HepG2 (cell line): ENCODE data around the gene SLC7A6OS.

Experiments
- ARID2 ChIP-seq: sonication (generic); formaldehyde crosslinking; IDR thresholded peaks from 2 replicates; pipeline ENCODE4 v1.8.1; 2022; ENCODE audit warnings: mild to moderate bottlenecking, missing genetic modification reagents, borderline replicate concordance
- CBX2 ChIP-seq, 2 experiments: fragments of 200-600 bp in 1 of 2; sonication (generic); formaldehyde crosslinking in 1 of 2; IDR thresholded peaks; 2 replicates each; pipeline versions ENCODE4 v1.7.0 to v1.8.1; 2018 to 2022; ENCODE audit warnings: low read depth in 2 of 2, low read length in 1 of 2, mild to moderate bottlenecking in 1 of 2, missing genetic modification reagents in 1 of 2
- CTCF ChIP-seq: sonication (generic); formaldehyde crosslinking; IDR thresholded peaks from 2 replicates; pipeline ENCODE4 v1.5.0; 2020; ENCODE audit warnings: mild to moderate bottlenecking, missing genetic modification reagents, moderate library complexity
- EZH2 ChIP-seq: conservative IDR thresholded peaks from 2 replicates; pipeline ENCODE4 v1.6.1; 2012; ENCODE audit warnings: mild to moderate bottlenecking, low read depth, low read length, moderate library complexity
- FOXM1 ChIP-seq: sonication (generic); formaldehyde crosslinking; IDR thresholded peaks from 2 replicates; pipeline ENCODE4 v1.5.0; 2020; ENCODE audit warnings: missing genetic modification reagents
- MAX ChIP-seq: IDR thresholded peaks from 2 replicates; pipeline ENCODE4 v1.6.1; 2012; ENCODE audit warnings: inconsistent platforms
- NCOA1 ChIP-seq: sonication (generic); formaldehyde crosslinking; IDR thresholded peaks from 2 replicates; pipeline ENCODE4 v1.9.0; 2021; ENCODE audit warnings: missing genetic modification reagents
- POLR2A ChIP-seq, 2 experiments: IDR thresholded peaks; 2 replicates each; pipeline ENCODE4 v1.6.1; 2011; ENCODE audit warnings: low read depth in 2 of 2, low read length in 2 of 2, mild to moderate bottlenecking in 1 of 2, moderate library complexity in 1 of 2; ENCODE audit not compliant: insufficient read depth in 1 of 2
- REST ChIP-seq, 2 experiments: IDR thresholded peaks; 2 replicates each; pipeline ENCODE4 v1.6.1; 2011 to 2012; ENCODE audit warnings: low read length in 2 of 2, borderline replicate concordance in 1 of 2, low read depth in 1 of 2, mild to moderate bottlenecking in 1 of 2, moderate library complexity in 1 of 2
- SMAD3 ChIP-seq: sonication (generic); formaldehyde crosslinking; IDR thresholded peaks from 2 replicates; pipeline ENCODE4 v1.4.0; 2020; ENCODE audit warnings: missing genetic modification reagents
- ZBTB2 ChIP-seq: sonication (generic); formaldehyde crosslinking; IDR thresholded peaks from 2 replicates; pipeline ENCODE4 v1.8.0; 2022; ENCODE audit warnings: low read depth, missing genetic modification reagents
- ZNF761 ChIP-seq: sonication (generic); formaldehyde crosslinking; conservative IDR thresholded peaks from 2 replicates; pipeline ENCODE4 v1.4.0; 2020; ENCODE audit warnings: mild to moderate bottlenecking, missing genetic modification reagents

GRCh38 chr16:68273459-68273858 is 37.3 kb downstream of the SLC7A6OS start:
- TF ChIP-seq SMAD3 (no peak), MAX (no peak), ZBTB2 (CRISPR knock-in tag) (no peak), EZH2 (no peak), ZNF761 (CRISPR knock-in tag) (no peak), CBX2 (IDR thresholded peaks at IDR 0.05; ENCODE audit: low read depth, low read length) (no peak), CBX2 (CRISPR knock-in tag; IDR thresholded peaks at IDR 0.05; ENCODE audit: low read depth) (no peak), POLR2A (IDR thresholded peaks at IDR 0.05; ENCODE audit: insufficient read depth in 1 of 2, low read depth in 2 of 2, low read length in 2 of 2) (no peak), REST (IDR thresholded peaks at IDR 0.05; ENCODE audit: borderline replicate concordance in 1 of 2, low read depth in 1 of 2, low read length in 2 of 2) (no peak), FOXM1 (CRISPR knock-in tag) (no peak), ARID2 (CRISPR knock-in tag) (no peak), CTCF (CRISPR knock-in tag) (no peak), NCOA1 (no peak)
